Stimulated activated CD4-positive, alpha-beta T cell treated with anti-CD3 and anti-CD28 coated beads, Interleukin-12 subunit alpha, Interleukin-12 subunit beta, amount 100 ng/mL, for 4 hours (primary cell): ENCODE data around the gene FUOM.

Experiments
- DNase-seq: peaks from one replicate; pipeline ENCODE4 v3.0.0-alpha.2; 2020

FUOM gene

DNA sequence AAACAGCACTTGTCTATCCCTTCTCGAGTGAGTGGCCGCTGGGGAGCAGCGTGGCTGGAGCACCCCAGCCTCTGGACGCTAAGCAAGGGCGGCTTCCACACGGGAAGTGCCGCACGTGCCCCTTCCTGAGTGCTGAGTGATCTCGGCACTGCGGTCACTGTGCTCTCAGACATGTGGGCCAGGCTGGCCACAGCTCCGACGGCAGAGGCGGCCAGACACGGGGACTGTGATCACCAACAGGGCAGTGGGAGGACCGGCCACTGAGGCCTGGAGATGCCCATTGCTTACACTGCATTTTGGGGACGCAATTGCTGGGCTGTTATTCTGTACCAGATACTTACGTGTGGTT, 8.3 kb upstream of the FUOM start:
- DNase-seq = no peak

DNA sequence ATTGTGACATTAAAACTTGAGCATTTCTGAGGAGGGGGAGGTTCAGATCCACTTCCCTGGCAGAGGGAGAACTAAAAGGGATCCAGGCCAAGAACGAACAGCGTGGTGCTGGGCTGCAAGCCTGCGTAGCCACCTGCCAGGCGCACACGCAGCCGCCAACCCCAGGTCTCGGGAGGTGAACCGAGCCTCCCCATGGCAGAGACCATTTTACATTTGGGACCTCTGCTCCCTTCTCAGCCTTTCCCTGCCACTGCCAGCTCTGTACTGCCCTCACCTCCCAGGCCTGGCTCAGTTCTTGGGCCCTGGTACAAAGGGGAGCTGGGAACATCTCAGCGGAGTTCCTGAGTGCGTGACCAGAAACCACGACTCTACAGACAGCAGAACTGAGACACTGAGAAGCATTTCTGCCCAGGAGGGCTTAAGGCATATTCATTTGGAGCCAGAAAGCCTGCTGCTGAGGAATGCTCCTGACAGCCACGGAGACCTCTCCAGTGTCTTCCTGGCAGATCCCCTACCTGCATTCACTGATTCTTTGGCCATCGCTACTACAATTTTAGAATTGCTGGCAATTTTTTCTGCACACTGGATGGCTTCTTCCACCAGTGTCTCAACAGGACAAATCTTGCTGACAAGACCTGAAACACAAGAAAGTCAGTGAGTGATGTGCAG, 7.8 kb upstream of the FUOM start:
- DNase-seq = no peak

DNA sequence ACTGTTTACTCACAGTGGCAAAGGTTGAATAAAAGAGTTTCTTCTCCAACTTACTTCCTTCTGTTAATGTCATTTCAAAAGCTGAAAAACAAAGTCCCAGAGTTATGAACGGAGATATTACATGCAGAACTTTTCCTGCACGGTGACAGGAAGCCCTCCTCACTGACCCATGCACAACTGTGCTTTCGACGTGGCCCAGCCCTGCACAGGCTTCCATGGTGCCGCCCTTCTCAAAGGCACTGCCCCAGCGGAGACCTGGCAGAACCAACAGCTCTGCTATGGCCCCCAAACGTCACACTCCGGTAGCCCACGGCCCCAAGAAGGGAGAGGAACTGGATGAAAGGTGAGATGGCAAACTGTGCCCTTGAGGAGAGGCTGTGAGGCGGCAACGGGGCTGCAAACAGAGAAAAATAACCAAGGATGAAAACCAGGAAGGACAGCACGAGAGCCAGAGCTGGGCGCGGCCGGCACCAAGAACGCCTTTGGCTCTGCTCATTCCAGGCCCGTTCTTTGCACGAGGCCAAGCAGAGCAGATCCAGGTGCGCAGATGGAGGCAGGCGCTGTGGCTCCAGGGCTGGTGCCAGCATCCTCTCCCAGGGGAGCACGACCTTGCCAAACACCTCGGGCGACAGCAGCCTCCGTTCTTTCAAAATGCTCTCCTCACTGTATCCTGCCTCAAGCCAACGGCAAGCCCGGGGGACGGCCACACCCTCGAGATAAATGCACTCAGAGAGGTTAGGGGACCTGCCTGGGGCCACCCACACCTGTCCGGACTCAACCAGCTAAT, 7.0 kb upstream of the FUOM start:
- DNase-seq = no peak

DNA sequence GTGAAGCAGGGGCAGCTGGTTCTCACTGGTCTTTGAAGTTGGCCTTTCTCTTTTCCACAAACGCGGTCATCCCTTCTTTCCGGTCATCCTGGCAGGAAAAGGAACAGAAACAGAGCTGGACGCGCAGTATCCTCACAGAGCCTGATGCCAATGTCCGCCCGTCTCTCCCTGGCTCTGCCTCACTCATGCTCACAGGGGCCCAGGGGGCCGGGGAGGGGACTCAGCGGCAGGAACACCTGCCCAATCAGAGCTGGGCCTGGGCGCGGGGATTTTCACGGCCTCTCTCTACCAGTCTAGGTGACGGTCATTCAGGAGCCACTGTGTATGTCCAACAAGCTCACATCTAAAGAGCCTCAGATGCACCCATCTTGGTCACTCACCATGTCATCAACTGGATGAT, 5.0 kb upstream of the FUOM start:
- no peak for DNase-seq

DNA sequence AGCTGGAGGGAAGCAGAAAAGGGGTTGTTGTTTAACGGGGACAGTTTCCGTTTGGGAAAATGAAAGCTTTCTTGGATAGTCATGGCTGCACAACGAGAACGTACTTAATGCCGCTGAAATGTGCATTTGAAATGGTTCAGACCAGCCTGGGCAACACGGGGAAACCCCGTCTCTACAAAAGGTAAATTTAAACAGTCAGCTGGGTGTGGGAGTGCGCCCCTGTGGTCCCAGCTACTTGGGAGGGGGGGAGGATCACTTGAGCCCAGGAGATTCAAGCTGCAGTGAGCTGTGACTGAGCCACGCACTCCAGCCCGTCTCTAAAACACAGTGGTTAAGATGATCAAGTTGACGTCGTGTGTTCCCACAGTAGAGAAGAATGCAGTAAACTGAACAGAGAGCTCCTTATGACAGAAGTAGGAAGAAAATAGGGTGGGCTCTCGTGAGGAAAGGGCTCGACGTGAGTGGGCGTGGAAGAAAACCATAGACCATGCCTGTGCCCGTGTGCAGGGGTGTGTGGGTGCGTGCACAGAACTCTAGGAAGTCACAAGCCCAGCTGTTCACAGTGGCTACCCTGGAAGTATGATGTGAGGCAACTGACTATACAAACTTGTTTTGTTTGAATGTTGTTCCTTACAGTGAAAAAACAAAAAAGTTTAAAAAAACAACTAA, 4.1 kb upstream of the FUOM start:
- no peak for DNase-seq

DNA sequence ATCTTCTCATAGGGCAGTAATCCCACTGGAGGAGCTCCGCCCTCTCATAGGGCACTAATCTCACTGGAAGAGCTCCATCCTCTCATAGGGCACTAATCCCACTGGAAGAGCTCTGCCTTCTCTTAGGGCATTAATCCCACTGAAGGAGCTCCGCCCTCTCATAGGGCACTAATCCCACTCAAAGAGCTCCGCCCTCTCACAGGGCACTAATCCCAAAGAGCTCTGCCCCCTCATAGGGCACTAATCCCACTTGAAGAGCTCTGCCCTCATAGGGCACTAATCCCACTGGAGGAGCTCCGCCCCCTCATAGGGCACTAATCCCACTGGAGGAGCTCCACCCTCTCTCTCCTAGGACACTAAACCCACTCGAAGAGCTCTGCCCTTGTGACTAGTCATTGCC, 3.4 kb upstream of the FUOM start:
- no peak for DNase-seq

DNA sequence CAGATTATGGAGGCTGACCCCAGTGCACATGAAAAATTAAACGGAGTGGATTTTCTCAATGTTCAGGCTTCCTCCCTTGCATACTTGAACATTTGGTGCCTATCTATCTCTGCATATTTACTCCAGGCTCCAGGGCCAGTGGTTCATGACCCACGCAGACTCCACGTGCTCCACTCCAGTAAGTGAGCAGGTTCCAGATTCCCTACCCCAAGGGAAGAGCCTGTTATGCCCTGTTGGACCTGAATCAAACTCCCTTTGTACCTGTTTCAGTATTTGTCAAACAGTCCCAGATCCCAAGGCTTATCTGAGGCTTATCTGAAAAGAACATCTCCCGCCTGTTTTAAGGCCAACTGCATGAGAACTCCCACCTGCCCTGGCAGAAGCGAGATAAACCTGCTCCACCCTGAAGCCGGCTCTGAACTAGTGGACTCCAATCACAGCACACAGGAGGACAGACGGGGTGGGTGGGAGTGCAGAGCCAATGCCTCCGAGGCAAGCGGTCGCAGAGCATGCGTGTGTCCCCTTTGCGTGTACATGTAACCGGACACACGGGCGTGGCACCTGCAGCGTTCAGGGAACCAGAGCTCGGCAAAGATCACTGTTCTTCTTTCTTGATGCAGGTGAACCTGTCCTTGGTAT, 2.3 kb upstream of the FUOM start:
- no peak for DNase-seq

DNA sequence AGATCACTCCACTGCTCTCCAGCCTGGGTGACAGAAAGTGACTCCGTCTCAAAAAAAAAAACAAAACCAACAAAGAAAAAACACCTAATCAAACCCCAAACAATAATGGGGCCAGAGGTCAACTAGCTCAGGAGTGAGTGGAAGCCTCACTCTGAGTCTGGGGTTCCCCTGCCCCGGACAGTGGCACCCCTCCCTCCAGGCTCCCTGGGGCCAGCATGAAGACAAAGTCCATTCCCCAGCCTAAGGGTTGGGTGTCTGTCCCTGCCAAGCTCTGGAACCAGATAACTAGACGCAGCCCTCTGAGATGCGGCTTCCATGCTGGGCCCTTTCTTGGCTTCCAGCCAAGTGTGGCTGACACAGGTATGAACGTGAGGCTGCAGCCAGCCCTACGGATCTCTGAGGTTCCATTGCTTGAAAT, 1.7 kb upstream of the FUOM start:
- DNase-seq = no peak

DNA sequence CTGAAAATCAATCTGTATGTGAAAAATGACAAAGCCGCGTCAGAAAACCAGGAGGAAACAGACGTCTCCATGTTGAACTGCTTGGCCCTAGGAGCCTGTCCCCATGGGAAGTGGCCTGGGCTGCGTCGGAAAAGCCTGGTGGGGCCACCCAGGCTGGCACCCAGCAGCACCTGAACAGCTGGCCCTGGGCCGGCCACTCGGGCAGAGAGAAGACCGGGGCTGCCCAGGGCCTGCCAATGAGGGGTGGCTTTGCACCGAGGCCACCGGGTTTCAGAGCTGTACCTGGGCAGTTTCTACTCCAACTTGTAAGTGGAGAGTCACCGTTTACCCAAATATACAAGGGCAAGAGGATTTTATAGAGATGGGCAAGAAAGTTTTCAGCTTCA, 1.1 kb upstream of the FUOM start:
- no peak for DNase-seq

DNA sequence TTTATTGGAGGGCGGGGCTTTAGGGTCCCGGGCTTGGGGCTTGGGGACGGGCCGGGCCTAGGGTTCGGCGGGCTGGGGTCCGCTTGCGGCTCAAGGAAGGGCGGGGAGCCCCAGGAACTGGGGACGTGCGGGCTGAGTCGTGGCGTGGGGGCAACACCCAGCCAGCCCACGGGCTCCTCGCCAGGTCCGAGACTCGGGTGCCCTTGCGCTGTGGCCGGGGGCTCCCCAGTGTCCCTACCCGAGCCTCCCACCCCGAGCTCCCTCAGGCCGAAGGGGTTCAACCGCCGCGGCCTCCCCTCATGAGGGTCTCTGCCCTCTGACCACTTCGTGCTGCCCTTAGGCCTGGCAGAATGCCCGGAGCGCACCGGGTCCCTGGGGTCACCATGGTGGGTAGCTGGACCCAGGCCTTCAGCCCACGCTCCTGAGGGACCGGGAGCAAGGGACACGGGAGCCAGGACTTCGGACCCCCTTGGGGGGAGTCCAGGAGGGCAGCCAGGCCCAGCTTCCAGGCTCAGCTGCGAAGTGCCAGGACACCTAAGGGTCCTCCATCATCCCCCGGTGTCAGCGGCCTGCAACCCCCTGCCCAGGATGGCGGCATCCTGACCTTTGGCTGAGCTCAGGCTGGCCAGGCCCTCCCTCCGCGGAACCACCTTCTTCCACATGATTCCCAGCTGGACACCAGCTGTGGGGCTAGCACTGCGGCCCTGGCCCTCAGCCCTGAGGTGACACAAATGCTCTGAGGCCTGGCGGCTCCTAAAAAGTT, 524 bp upstream of the FUOM start:
- no peak for DNase-seq

DNA sequence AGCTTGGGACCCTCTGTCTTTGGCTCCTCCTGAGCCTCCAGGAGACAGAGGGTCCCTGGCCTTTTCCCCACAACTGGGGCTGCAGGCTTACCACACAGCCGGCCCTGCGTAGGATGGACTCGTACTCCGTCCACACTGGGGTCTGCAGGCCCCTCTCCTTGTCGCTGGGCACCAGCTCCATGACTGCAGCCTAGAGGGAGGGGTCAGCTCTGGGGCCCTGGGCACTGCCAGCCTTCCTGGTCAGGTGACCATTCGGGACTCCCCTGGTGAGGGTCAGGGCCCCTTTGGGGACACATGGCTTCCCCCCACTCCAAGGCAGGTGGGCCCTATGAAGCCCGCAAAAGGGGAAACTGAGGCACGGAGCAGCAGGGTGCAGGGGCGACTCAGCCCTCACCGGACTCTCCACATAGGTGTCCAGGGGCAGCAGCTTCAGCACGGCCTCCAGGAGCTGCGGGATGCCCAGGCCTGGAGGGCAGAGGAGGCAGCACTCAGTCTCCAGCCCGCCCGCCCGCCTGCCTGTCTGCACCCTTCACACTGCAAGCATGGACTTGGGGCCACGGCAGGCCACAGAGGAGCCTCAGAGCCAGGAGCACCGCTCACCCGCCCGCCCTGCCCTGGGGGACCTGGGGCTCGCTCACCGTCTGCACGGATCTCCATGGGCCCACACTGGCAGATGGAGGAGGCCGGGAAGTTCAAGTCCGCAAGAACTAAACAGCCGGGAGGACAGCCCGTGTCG, 1.1 kb downstream of the FUOM start:
- DNase-seq = no peak

DNA sequence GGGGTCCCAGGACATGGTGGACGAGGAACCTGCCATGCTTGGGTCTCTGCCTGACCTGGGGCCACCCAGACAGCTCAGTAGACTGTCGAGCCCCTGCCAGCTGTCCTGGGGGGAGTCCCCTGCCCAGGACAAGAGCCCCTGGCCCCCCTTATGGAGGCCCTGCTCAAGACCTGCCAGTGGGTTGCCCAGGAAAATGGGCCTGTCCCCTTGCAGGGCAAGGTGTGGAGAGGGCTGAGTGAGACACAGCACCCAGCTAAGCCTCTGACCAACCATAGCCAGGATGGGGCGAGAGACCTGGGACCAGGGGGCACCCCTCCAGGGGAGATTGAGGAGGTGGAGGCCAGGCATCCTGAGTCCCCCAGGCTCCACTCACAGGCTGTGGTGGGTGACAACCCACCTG, 1.8 kb downstream of the FUOM start:
- DNase-seq = no peak

DNA sequence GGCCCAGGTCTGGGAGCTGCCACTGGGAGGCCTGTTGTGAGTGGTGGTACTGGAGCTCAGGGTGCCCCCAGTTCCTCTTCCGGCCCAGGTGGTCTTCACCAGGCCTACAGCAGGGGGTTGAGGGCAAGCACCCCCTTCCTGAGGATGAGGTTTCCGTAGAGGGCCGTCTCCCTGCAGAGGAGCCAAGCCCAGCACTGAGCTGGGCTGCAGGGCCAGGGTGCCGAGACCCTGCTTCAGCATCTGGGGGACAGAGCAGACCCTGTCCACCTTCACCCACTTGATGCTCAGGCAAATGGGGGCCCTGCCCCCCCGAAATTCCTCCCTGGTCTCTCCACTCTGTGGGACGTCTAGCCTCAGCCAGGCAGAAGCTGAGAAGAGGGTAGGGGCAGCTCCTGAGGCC, 2.6 kb downstream of the FUOM start:
- DNase-seq = no peak

DNA sequence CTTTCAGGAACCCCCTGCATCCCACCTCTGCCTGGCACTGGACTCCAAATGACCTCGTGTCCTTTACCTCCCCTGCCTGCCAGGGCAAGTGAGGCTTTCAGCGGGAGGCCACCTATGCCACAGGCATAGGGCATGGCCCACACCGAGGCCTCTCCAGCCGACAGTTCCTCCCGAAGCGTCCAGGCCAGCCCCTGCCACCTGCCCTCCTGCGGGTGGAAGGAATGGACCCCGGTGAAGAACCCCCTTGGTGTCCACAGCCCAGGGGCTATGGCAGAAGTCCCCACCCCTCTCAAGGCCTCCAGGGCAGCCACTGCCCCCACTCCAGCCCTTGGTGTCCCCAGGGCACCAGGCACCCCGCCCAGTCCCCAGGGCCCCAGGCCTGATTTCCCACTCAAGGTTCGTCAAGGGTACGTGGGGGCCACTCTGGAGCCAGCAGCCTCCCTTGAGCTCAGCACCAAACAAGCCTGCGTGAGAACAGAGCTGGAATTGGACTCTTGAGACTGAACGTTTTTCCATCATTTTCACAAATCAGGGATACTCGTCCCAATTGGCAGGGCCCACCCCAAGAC, 3.1 kb downstream of the FUOM start:
- DNase-seq = no peak

DNA sequence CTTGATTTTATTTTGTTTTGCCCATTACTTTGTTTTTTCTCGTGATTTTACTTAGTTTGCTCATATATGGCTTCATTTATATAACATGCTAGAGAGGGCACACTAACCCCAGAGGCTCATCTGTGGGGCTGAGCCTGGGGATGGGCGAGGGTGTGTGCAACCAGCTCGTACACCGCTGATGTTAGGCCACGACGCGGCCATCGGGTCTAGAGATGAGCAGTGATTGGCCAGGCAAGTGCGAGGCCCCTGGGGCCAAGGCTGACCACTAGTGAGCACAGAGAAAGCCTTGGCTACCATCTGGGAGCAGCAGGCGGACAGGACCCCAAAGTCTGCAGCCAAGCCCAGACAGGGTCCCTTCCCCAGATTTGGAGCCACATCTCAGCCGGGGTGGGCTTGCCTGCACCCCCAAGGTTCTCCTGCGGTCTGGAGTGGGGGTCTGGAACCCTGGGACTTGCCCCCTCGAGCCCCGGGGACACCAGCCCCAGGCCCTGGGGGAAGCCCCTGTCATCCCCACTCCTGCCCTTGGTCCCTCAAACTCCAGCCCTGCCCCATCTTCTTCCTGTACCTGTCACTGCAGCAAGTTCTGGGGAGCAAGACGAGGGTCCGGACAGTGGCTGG, 3.7 kb downstream of the FUOM start:
- no peak for DNase-seq

DNA sequence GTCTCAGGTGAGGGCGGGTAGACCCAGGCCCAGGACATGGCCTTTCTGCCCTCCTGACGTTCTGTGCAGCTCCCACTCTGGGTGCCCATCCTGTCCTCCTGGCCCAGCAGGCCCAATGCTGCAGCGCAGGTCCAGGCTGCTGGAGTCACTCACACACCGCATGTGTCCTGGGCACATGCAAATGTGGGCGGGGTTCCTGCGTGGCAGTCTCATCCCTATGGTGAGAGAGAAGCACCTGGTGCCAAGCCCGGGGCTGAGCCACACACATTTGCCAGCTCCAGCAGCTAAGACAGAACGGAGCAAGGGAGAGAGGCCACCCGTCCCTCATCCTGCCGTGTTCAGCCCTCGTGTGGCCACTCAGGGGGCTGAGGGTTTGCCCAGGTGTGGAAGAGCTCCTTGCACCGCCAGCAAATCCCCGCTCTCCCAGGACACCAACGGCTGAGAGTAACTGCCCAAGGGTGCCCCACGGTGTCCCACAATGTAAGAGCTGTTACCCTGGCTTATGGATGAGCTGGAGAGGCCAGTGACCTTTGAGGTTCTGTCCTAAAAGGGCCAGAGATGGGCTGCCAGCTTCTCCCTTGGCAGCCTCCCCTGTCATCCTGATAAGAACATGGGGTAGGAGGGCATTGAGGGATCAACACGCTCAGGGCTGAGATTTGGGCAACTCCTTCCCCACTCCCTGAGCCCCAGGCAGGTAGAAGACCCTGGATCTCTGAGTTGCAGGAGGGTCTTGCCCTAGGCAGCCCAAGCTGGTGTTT, 4.4 kb downstream of the FUOM start:
- no peak for DNase-seq

DNA sequence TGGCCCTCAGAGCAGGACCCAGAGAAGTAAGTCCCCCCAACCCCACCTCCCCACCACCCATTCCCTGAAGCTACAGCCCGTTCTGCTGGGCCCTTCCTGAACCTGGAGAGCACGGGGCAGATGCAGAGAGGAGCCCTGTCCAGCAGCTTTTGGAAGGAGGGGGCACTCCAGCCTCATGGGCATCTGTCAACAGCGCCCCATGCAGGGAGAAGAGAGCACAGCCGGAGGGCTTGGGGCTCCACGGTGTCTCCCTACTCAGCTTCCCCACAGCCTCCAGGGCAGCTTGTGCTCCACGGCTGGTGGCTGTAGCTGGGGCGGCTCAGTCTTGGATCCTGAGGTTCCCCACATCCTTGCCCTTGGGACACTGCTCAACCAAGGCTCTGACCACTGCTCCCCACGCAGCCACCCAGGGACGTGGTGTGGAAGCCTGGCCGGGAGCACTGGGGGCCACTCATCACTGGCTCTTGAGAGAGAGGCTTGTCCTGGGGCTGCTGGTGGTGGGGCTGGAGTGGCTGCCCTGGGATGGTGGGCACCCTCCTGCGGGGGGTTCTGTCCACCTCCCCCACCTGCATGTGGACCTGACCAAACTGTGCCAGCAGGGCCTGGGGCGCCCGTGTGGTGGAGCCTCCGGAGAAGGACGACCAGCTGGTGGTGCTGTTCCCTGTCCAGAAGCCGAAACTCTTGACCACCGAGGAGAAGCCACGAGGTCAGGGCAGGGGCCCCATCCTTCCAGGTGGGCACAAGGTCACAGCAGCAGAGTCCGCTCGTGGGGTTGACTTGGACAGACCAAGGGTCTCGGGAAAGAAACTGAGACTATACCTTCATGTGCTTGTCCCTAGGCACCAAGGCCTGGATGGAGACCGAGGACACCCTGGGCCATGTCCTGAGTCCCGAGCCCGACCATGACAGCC, 6.2 kb downstream of the FUOM start:
- DNase-seq = no peak

DNA sequence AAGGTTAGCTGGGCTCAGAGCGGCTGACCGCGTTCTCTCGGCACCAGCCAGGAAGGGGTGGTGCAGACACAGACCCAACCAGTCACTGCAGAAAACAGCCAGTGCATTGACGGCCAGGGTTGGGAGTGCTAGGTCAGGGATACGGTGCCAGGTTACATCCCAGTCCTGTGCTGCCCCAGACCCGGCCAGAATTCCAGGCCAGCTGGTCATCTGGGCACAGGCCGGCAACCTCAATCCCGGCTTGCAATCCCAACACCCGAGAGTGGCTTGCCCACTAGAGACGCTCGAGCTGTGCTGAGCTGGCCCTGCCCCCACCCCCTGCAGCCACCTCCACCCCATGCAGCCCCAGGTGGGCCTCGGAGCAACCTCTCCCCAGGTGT, 6.9 kb downstream of the FUOM start:
- no peak for DNase-seq

DNA sequence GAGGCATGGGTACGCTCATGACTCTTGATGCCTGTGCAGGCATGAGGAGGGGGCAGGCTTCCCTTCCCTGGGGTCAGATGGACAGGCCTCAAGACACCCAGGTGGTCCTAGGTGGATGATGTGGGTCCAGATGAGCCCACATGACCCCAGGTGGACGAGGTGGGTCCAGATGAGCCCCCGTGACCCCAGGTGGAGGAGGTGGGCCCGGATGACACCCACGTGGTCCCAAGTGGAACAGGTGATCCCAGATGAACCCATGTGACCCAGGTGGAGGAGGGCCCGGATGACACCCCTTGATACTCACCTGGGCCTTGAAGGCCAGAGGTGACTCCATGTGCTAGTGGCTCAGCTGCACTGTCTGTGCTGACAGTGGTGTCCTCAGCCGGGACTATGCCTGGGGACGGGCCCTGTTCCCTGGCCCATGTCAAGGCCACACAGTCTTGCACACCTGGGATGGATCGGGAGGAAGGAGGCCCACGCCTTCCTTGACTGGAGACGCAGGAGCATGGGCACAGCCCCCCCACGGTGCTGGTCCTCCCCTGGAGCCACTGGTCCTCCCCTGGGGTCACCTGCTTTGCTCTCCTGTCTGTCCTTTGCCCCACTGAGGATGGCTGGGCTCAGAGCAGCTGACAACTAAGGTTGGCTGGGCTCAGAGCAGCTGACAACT, 7.4 kb downstream of the FUOM start:
- no peak for DNase-seq
